ENCODE data around the gene LGALS7B. TPM values are rescaled to one million over a fixed set of nuclear protein-coding genes. Genes with fewer than 3 reads are reported as not detected.
A peak's percentile ranks its signal among the peaks of the same experiment; 100 is the strongest.
"Not testable (repeated sequence)": the region's sequence is repeated elsewhere in the genome, so short reads cannot be mapped to it uniquely, and the experiment has no call there.

LGALS7B gene
- total RNA-seq, 2 donors from 2014 or later, result not detected

DNA sequence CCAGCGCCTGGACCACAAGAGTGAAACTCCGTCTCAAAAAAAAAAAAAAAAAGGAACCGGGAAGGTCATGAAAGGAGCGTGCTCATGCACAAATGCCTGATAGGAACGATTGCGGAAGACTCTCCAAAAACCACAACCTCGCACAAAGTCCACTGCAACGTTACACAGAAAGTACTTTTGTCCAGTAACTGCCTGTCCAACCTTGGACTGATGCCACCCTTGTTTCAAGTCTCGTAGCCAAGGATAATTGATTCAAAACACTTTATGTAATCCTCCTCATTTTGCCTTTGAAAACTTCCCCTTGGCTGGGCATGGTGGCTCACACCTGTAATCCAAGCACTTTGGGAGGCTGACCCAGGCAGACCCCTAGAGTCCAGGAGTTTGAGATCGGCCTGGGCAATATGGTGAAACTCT, 29.4 kb upstream of the LGALS7B start:
- Mint-ChIP-seq H3K27me3 (ENCODE audit: low read depth) (no peaks in the 10 kb centered on the region), H3K27ac (no peak overlapping the region), H3K4me3 (no peak overlapping the region), H3K4me1 (ENCODE audit: low read depth) (no peaks in the 10 kb centered on the region), H3K36me3 (ENCODE audit: insufficient read depth in 2 of 2) (no peaks in the 10 kb centered on the region), H3K9me3 (no peaks in the 10 kb centered on the region)
- DNase-seq (no peak), ATAC-seq (replicated peaks in 1 of 2) (no peak)

DNA sequence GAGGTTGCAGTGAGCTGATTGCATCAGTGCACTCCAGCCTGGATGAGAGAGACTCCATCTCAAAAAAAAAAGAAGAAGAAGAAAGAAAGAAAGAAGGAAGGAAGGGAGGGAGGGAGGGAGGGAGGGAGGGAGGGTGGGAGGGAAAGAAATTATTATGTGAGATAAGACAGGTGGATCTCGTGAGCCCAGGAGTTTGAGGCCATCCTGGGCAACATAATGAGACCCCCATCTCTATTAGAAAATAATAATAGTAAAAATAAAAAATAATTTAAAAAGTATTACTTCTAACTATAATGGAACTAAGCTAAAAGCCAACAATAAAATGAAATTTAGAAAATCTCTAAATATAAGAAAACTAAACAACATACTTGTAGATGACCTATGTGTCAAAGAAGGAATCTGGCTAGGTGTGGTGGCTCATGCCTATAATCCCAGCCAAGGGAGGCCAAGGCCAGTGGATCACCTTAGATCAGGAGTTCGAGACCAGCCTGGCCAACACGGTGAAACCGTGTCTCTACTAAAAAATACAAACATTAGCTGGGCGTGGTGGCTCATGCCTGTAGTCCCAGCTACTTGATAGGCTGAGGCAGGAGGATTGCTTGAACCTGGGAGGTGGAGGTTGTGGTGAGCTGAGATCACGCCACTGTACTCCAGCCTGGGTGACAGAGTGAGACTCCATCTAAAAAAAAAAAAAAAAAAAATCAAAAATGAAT, 28.0 kb upstream of the LGALS7B start:
- not testable (repeated sequence) for H3K27me3 Mint-ChIP-seq (ENCODE audit: low read depth); DNase-seq; H3K4me3 Mint-ChIP-seq; H3K36me3 Mint-ChIP-seq (ENCODE audit: insufficient read depth in 2 of 2); ATAC-seq (replicated peaks in 1 of 2); H3K4me1 Mint-ChIP-seq (ENCODE audit: low read depth); H3K9me3 Mint-ChIP-seq; H3K27ac Mint-ChIP-seq

DNA sequence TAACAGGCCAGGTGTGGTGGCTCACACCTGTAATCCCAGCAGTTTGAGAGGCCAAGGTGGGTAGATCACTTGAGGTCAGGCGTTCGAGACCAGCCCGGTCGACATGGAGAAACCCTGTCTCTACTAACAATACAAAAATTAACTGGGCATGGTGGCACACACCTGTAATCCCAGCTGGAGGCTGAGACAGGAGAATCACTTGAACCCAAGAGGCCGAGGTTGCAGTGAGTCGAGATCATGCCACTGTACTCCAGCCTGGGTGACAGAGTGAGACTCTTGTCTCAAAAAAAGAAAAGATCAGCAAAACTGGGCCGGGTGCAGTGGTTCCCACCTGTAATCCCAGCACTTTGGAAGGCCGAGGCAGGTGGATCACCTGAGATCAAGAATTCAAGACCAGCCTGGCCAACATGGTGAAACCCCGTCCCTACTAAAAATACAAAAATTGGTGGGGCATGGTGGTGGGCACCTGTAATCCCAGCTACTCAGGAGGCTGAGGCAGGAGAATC, 27.1 kb upstream of the LGALS7B start:
- not testable (repeated sequence) for H3K27ac Mint-ChIP-seq; H3K9me3 Mint-ChIP-seq; DNase-seq; H3K4me1 Mint-ChIP-seq (ENCODE audit: low read depth); H3K27me3 Mint-ChIP-seq (ENCODE audit: low read depth); ATAC-seq (replicated peaks in 1 of 2); H3K36me3 Mint-ChIP-seq (ENCODE audit: insufficient read depth in 2 of 2); H3K4me3 Mint-ChIP-seq

DNA sequence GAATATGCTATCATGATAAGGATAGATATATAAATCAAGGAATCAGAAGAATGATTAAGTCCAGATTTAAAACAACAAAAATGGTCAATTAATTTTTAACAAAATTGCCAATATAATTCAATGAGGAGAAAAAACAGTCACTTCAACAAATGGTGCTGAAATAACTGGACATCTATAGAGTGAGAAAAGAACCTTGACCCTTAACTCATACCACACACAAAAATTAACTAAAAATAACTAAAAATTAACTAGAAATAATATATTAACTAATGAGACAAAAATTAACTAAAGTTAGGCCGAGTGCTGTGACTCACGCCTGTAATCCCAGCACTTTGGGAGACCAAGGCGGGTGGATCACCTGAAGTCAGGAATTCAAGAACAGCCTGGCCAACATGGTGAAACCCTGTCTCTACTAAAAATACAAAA, 25.2 kb upstream of the LGALS7B start:
- Mint-ChIP-seq H3K27ac (no peak overlapping the region), H3K27me3 (ENCODE audit: low read depth) (no peaks in the 10 kb centered on the region), H3K36me3 (ENCODE audit: insufficient read depth in 2 of 2) (no peaks in the 10 kb centered on the region), H3K4me1 (ENCODE audit: low read depth) (peaks cover 2% of the 10 kb centered on the region), H3K9me3 (no peaks in the 10 kb centered on the region), H3K4me3 (no peak overlapping the region)
- ATAC-seq (replicated peaks in 1 of 2), result no peak
- no peak for DNase-seq

DNA sequence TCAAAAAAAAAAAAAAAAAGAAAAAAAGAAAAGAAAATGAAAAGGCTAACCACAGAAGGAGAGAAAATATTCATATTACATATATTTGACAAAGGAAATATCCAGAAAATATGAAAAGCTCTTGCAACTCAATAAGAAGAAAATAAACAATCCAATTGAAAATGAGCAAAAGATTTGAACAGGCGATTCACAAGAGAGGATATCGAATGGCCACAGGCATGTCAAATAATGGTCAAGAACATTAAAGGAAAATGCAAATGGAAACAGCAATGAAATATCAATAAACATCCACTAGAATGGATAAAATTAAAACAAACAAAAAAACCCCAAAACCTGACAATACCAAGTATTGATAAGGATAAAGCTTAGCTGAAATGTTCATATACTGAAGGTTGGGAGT, 23.8 kb upstream of the LGALS7B start:
- no peak for DNase-seq

DNA sequence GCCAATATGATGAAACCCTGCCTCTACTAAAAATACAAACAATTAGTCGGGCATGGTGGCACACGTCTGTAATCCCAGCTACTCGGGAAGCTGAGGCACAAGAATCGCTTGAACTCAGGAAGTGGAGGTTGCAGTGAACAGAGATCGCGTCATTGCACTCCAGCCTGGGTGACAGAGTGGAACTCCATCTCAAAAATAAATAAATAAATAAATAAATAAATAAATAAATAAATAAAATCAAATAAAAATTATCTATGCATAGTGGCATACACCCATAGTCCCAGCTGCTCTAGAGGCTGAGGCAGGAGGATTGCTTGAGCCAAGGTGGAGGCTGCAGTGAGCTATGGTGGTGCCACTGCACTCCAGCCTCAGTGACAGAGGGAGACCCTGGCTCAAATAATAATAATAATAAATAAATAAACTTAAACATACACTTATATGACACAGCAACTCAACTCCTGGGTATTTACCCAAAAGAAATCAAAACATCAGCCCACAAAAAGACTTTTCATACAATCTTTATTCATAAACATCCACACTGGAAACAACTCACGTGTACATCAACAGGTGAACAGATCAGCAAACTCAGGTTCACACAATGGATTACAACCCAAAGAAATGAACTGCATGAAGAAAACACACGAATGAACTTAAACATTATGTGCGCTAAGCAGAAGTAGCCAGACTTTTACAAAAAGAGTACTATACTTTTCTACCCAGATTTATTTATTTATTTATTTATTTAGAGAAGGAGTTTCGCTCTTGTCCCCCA, 22.5 kb upstream of the LGALS7B start:
- H3K27me3 Mint-ChIP-seq (ENCODE audit: low read depth), result no peaks in the 10 kb centered on the region
- peaks cover 11% of the 10 kb centered on the region for H3K4me1 Mint-ChIP-seq (ENCODE audit: low read depth)
- H3K9me3 Mint-ChIP-seq, result no peaks in the 10 kb centered on the region
- no peaks in the 10 kb centered on the region for H3K36me3 Mint-ChIP-seq (ENCODE audit: insufficient read depth in 2 of 2)
- ATAC-seq (replicated peaks in 1 of 2), result no peak
- DNase-seq, result no peak
- H3K27ac Mint-ChIP-seq, result no peak overlapping the region
- no peak overlapping the region for H3K4me3 Mint-ChIP-seq

More for the DNA sequence above, 23.8 kb upstream of the LGALS7B start:
- H3K36me3 Mint-ChIP-seq (ENCODE audit: insufficient read depth in 2 of 2), result no peaks in the 10 kb centered on the region
- ATAC-seq (replicated peaks in 1 of 2), result no peak
- no peaks in the 10 kb centered on the region for H3K27me3 Mint-ChIP-seq (ENCODE audit: low read depth)
- peaks cover 11% of the 10 kb centered on the region for H3K4me1 Mint-ChIP-seq (ENCODE audit: low read depth)
- no peak overlapping the region for H3K4me3 Mint-ChIP-seq
- H3K9me3 Mint-ChIP-seq, result no peaks in the 10 kb centered on the region
- no peak overlapping the region for H3K27ac Mint-ChIP-seq

DNA sequence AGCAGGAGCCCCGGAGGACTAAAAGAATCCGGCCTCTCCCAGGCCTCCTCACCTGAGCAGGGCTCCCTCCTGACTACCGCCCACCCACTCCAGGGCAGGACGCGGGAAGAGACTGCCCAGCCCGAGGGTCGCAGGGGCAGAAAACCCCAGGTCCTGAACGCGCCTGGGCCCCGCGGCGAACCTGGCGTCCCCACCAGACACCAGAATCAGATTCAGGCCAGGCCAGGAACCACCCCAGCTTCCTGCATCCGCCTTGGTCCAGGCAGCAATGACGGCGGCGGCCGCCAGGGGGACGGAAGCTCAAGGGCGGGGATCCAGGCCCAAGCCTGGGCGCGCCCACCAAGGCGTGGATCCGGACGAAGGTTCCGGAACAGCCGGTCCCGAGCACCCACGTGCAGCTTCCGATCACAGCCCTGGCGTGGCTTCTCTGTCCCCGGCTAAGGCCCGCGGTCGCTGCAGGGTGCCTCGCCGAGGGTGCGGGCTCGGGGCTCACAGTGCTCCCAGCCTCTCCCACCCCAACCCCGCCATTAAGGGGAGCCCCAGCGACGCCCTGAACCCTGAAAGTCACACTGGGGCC, 19.3 kb upstream of the LGALS7B start:
- H3K4me1 Mint-ChIP-seq (ENCODE audit: low read depth), result peaks cover 11% of the 10 kb centered on the region
- no peaks in the 10 kb centered on the region for H3K36me3 Mint-ChIP-seq (ENCODE audit: insufficient read depth in 2 of 2)
- no peaks in the 10 kb centered on the region for H3K27me3 Mint-ChIP-seq (ENCODE audit: low read depth)
- H3K27ac Mint-ChIP-seq, result peak overlapping the region; percentile 87
- ATAC-seq (replicated peaks in 1 of 2) (peak; percentile 82 to 84), DNase-seq (peak; percentile 97 to 98)
- no peaks in the 10 kb centered on the region for H3K9me3 Mint-ChIP-seq
- peak overlapping the region; percentile 82 to 85 for H3K4me3 Mint-ChIP-seq

DNA sequence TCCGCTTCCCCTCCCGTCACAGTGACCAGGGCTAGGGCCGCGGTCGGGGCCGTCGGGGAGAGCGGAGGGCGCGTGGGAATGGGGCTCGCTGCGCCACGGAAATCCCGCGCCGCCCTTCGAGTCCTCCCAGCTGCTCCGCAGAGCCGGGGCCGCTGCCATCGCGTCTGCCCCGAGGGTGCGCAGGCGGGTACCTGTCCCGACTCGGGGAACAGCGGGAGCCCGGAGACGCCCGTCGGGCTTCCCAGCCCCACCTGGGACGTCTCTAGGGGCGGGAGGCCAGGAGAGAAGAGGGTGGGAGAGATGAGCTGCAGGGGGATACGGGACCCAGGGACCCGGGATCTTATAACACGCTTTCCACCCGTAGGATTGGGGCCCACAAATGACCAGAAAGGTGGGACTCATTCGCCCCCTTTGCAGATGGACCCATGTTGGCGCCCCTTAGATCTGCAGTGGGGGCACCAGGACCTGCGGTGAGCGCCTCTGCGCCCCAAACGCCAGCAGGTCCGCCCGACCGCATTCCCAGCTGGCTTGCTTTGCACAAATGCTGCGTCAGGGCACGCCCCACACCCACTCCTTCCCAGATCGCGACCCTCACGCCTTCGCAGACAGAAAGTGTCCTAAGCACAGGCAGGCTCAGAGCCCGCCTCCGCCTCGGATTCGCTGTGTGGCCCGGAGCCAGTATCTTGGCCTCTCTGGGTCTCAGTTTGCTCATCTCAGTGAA, 18.6 kb upstream of the LGALS7B start:
- H3K9me3 Mint-ChIP-seq; DNase-seq; H3K36me3 Mint-ChIP-seq (ENCODE audit: insufficient read depth in 2 of 2); H3K27ac Mint-ChIP-seq; H3K27me3 Mint-ChIP-seq (ENCODE audit: low read depth): not testable (repeated sequence)
- peak; percentile 21 to 25 for ATAC-seq (replicated peaks in 1 of 2)
- Mint-ChIP-seq H3K4me1 (ENCODE audit: low read depth) (peaks cover 11% of the 10 kb centered on the region), H3K4me3 (peak overlapping the region; percentile 82 to 85)

DNA sequence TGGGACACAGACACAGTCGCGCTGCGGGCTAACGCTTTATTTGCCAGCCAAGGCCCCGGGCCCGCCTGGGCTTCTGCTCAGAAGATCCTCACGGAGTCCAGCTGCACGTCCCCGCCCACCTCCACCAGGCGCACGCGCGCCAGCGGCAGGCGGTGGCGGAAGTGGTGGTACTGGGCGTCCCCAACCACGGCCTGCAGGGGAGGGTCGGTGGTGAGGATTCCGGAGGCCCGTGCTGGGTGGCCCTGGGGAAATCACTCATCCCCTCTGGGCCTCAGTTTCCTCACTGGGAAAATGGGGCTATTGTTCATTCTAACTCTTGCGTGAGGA, 18.1 kb upstream of the LGALS7B start:
- not testable (repeated sequence) for H3K4me3 Mint-ChIP-seq; H3K9me3 Mint-ChIP-seq; DNase-seq; H3K27me3 Mint-ChIP-seq (ENCODE audit: low read depth); H3K27ac Mint-ChIP-seq; H3K36me3 Mint-ChIP-seq (ENCODE audit: insufficient read depth in 2 of 2)
- peak; percentile 83 to 85 for ATAC-seq (replicated peaks in 1 of 2)
- H3K4me1 Mint-ChIP-seq (ENCODE audit: low read depth), result peaks cover 11% of the 10 kb centered on the region

DNA sequence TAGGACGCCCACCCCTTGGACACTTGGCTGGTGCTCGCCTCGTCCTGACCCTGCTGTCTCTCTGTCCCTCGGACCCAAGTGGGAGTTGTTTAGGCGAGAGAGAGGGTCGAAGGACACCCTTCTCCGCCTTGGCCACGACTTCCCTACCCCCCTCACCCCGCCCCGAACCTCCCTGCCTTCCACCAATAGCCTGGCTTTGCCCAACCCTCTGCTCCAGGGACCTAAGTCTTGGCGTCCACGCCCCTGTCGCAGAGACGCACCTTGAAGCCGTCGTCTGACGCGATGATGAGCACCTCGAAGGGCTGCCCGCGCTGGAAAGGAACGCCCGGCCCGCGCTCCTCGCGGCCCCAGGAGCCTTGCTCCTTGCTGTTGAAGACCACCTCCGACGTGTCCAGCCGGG, 17.4 kb upstream of the LGALS7B start:
- peaks cover 11% of the 10 kb centered on the region for H3K4me1 Mint-ChIP-seq (ENCODE audit: low read depth)
- H3K9me3 Mint-ChIP-seq; H3K4me3 Mint-ChIP-seq; H3K36me3 Mint-ChIP-seq (ENCODE audit: insufficient read depth in 2 of 2); H3K27ac Mint-ChIP-seq; ATAC-seq (replicated peaks in 1 of 2); DNase-seq; H3K27me3 Mint-ChIP-seq (ENCODE audit: low read depth): not testable (repeated sequence)

DNA sequence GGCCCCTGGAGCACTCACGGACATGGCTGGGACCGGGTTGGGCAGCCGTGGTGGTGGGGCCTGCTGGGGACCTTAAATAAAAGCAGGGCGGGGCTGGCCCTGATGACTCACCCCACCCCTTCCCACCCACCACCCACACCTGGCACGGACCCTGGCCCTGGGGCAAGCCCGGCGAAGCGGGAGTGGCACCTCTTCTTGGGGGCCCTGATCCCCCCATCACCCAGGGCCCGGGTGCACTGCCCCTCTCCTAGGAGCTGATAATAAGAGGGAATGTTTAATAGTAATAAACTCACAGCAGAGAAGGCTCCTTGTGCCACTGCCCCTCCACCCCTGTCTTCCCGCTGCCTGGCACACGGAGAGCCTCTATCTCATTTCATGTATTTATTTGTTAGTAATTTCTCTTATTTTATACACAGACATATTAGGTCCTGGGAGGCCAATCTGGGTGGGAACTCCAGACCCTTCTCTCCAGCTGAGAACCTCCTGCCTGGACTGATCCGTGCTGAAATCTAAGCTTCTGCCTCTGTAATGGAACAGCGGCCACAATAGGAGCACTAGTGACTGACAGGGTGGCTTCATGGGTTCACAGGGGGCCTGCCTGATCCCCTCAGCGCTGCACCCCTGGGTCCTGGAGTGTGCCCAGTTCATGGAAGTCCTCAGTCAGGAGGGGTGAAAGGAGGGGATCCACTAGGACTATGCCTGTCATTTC, 15.4 kb upstream of the LGALS7B start, which contains the start of gene LGALS7:
Gene LGALS7, minus strand, starts transcription at position 49 of the 709 bp plus-strand sequence. Its CDS starts 25 bp downstream, at position 24.
- no peak within 1 kb of the TSS for H3K4me3 Mint-ChIP-seq
- no peak within 1 kb of the TSS for H3K27ac Mint-ChIP-seq
- H3K4me1 Mint-ChIP-seq (ENCODE audit: low read depth), result peaks cover 11% of the 10 kb centered on the region
- H3K36me3 Mint-ChIP-seq (ENCODE audit: insufficient read depth in 2 of 2), result no peaks in the 10 kb centered on the region
- DNase-seq (no peak), ATAC-seq (replicated peaks in 1 of 2) (no peak)
- no peaks in the 10 kb centered on the region for H3K27me3 Mint-ChIP-seq (ENCODE audit: low read depth)
- H3K9me3 Mint-ChIP-seq, result no peaks in the 10 kb centered on the region

DNA sequence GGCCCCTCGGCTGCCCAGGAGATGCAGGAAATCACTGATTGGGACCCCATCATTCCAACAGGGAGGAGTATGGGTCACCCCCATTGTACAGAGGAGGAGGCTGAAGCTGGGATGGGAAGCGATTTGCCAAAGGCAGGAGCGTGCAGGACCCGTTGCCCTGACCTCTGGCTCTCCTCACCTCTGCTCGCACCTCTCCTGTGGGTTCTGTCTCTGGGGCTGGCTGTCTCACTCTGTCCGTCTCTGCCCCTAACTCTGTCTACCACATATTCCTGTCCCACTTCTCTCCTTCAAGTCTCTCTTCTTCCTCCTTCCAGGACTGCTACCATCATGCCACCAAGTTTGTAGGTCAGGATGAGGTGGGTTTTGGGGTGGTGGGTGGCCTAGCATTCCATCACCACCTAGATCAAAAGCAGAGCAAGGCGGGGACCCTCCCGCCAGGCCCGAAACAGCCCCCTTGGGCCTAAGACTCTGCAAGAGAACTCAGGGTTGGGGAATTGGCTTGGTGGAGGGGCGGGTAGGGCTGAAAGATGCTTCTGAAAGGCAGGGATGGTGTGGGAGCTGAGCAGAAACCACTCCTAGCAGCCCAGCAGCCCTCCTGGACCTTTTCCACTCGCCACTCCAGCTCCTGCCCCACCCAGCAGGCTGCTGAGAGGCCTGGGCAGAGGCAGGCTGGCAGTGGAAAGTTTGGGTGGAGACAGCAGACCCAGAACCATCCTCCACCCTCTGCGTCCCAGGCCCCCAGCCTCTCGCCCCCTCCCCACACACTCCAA, 14.6 kb upstream of the LGALS7B start:
- ATAC-seq (replicated peaks in 1 of 2) (no peak), DNase-seq (no peak)
- Mint-ChIP-seq H3K4me1 (ENCODE audit: low read depth) (peaks cover 3% of the 10 kb centered on the region), H3K27me3 (ENCODE audit: low read depth) (no peaks in the 10 kb centered on the region), H3K9me3 (no peaks in the 10 kb centered on the region), H3K27ac (no peak overlapping the region), H3K36me3 (ENCODE audit: insufficient read depth in 2 of 2) (no peaks in the 10 kb centered on the region), H3K4me3 (no peak overlapping the region)

Data from activated T-cell treated with anti-CD3 and anti-CD28 coated beads, Interleukin-2, amount 50 U/mL, for 72 hours (primary cell).